HEK293 (cell line): ENCODE results near the gene ACAN.

Experiments
- ZNF660 ChIP-seq: fragments of 450-650 bp; IDR thresholded peaks from 2 replicates; pipeline ENCODE4 v1.5.1; 2018; ENCODE audit warnings: missing biosample characterization, mild to moderate bottlenecking, missing genetic modification characterization
- TF ChIP-seq, protein P1 (sequence below): fragments of 450-650 bp; formaldehyde crosslinking; IDR thresholded peaks from 2 replicates; pipeline ENCODE4 v1.5.1; 2016; ENCODE audit warnings: missing biosample characterization, missing genetic modification characterization

GRCh38 chr15:88872706-88873105 is 69.5 kb downstream of the ACAN start:
- TF ChIP-seq ZNF660 (tag by site-specific recombination), result no peak
- TF ChIP-seq, protein P1, sequence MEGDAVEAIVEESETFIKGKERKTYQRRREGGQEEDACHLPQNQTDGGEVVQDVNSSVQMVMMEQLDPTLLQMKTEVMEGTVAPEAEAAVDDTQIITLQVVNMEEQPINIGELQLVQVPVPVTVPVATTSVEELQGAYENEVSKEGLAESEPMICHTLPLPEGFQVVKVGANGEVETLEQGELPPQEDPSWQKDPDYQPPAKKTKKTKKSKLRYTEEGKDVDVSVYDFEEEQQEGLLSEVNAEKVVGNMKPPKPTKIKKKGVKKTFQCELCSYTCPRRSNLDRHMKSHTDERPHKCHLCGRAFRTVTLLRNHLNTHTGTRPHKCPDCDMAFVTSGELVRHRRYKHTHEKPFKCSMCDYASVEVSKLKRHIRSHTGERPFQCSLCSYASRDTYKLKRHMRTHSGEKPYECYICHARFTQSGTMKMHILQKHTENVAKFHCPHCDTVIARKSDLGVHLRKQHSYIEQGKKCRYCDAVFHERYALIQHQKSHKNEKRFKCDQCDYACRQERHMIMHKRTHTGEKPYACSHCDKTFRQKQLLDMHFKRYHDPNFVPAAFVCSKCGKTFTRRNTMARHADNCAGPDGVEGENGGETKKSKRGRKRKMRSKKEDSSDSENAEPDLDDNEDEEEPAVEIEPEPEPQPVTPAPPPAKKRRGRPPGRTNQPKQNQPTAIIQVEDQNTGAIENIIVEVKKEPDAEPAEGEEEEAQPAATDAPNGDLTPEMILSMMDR (tag by site-specific recombination), result no peak
